GM12875 (cell line): ENCODE measurements around the gene WDR81.
"Not testable (repeated sequence)": the region's sequence is repeated elsewhere in the genome, so short reads cannot be mapped to it uniquely, and the experiment has no call there.

Experiments
- H3K4me3 ChIP-seq: one replicate; pipeline ENCODE4 v1.5.1; 2011; ENCODE audit warnings: low read depth, low read length, control low read depth
- TF ChIP-seq, protein P1 (sequence below): IDR thresholded peaks from 2 replicates; pipeline ENCODE4 v1.5.1; 2011; ENCODE audit warnings: low read depth, mild to moderate bottlenecking, control low read depth, inconsistent platforms, low read length, moderate library complexity, borderline replicate concordance; ENCODE audit not compliant: insufficient read depth

Gene WDR81

DNA sequence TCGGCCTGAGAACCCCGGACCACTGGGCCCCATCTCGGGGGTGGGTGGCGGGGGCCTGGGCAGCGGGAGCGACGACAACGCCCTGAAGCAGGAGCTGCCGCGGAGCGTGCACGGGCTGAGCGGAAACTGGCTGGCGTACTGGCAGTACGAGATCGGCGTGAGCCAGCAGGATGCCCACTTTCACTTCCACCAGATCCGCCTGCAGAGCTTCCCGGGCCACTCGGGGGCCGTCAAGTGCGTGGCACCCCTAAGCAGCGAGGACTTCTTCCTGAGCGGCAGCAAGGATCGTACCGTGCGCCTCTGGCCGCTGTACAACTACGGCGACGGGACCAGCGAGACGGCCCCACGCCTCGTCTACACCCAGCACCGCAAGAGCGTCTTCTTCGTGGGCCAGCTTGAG is 9.3 kb downstream of the WDR81 start:
- TF ChIP-seq, protein P1, sequence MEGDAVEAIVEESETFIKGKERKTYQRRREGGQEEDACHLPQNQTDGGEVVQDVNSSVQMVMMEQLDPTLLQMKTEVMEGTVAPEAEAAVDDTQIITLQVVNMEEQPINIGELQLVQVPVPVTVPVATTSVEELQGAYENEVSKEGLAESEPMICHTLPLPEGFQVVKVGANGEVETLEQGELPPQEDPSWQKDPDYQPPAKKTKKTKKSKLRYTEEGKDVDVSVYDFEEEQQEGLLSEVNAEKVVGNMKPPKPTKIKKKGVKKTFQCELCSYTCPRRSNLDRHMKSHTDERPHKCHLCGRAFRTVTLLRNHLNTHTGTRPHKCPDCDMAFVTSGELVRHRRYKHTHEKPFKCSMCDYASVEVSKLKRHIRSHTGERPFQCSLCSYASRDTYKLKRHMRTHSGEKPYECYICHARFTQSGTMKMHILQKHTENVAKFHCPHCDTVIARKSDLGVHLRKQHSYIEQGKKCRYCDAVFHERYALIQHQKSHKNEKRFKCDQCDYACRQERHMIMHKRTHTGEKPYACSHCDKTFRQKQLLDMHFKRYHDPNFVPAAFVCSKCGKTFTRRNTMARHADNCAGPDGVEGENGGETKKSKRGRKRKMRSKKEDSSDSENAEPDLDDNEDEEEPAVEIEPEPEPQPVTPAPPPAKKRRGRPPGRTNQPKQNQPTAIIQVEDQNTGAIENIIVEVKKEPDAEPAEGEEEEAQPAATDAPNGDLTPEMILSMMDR, result no peak
- H3K4me3 ChIP-seq, result no peak overlapping the region

DNA sequence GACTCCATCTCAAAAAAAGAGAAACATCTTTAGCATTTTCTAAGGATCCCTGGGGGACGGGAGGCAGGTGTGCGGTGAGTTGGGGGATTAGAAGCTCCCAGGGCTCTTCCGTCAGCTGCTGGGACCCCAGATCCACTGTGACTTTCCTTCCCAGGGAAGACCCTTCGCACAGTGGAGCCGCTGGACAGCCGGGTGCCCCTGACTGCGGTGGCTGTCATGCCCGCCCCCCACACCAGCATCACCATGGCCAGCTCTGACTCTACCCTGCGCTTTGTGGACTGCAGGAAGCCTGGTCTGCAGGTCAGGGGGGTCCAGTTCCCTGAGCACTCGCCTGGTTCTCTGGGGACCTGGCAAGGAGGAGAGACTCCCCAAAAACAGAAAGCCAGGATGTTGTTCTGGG is 10.9 kb downstream of the WDR81 start:
- TF ChIP-seq, protein P1, result no peak

GRCh38 chr17:1735834-1736347 is 11.4 kb downstream of the WDR81 start:
- no peak overlapping the region for H3K4me3 ChIP-seq
- TF ChIP-seq, protein P1, result no peak

More for the DNA sequence above, 10.9 kb downstream of the WDR81 start:
- no peak overlapping the region for H3K4me3 ChIP-seq

- no peak overlapping the region for H3K4me3 ChIP-seq
- TF ChIP-seq, protein P1, result no peak
Measured at GRCh38 chr17:1736348-1737281, 12.1 kb downstream of the WDR81 start.

GRCh38 chr17:1737531-1738291 is 13.2 kb downstream of the WDR81 start:
- TF ChIP-seq, protein P1, result no peak
- no peak overlapping the region for H3K4me3 ChIP-seq

DNA sequence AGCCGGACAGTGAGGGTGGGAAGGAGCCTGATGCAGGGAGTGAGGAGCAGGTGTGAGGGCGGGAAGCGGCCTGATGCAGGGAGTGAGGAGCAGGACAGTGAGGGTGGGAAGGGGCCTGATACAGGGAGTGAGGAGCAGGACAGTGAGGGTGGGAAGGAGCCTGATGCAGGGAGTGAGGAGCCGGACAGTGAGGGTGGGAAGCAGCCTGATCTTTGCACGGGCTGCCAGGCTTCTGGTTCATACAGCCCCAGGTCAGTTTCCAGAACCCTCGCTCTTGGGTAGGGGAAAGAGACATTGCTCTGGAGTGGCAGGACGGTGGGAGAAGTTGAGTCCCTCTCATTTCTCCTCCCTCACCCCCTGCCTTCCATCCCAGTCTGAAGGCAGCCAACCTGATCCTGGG is 17.4 kb downstream of the WDR81 start:
- H3K4me3 ChIP-seq, result not testable (repeated sequence)

DNA sequence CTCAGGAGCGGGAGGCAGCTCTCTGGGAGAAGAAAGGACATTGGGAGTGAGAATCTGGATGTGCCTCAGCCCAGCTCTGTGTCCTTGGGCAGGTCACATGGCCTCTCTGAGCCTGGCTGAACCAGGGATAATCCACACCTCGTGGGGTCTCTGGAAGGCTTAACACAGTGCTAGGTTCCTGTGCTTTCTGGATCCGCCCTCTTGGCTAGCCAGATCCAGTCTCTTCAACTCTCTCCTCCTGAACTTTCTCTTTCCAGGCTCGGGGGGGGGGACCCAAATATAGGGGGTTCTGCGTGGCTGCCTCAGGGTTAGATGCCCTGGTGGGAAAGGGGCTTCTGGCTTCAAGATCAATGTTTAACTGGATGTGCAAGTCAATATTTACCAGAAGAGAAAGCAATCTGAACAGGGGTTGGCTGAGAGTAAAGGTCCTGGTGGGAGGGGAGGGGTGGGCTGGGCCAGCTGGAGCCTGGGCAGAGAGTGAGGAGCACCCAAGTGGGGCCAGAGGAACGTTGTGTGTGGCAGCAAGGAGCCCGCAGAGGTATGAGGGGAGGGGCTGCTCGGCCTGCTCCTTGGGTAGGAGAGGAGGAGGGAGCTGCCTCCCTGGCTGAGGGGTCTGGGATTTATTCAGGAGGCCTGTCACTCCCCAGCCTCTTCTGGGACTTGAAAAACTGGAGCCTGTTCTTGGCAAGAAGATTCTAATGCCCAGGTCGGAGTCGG is 18.0 kb downstream of the WDR81 start, which contains the start of gene SERPINF2:
SERPINF2 (plus strand) TSS at position 501 of the 717 bp plus-strand sequence. CDS start 2,125 bp downstream, outside the sequence.
- TF ChIP-seq, protein P1, result no peak
- H3K4me3 ChIP-seq, result no peak within 1 kb of the TSS
